DND-41 (cell line): ENCODE data around the gene RIPOR2.

Experiments
- ATAC-seq: fragments of 200-7000 bp; cut with Tn5 transposase; 3 replicates; pipeline ENCODE4 v1.9.1; 2021; ENCODE audit warnings: low read depth; ENCODE audit not compliant: insufficient read depth
- DNase-seq: peaks from one replicate; pipeline ENCODE4 v3.0.0-alpha.2; 2020
- H2AFZ ChIP-seq: 2 replicates; pipeline ENCODE4 v1.6.0; 2012; ENCODE audit warnings: low read depth, low read length
- H3K27ac ChIP-seq: 2 replicates; pipeline ENCODE4 v1.5.1; 2012; ENCODE audit warnings: low read length, inconsistent platforms
- H3K27me3 ChIP-seq: fragments of 200-600 bp; sonication (generic); 2 replicates; pipeline ENCODE4 v1.6.0; 2012; ENCODE audit warnings: low read length, mild to moderate bottlenecking, inconsistent platforms; ENCODE audit not compliant: insufficient read depth, poor library complexity
- H3K36me3 ChIP-seq: 2 replicates; pipeline ENCODE4 v1.5.1; 2012; ENCODE audit warnings: low read length, inconsistent platforms; ENCODE audit not compliant: insufficient read depth
- H3K4me1 ChIP-seq: 2 replicates; pipeline ENCODE4 v1.5.1; 2012; ENCODE audit warnings: mild to moderate bottlenecking, low read length; ENCODE audit not compliant: insufficient read depth
- H3K4me2 ChIP-seq: 2 replicates; pipeline ENCODE4 v1.6.0; 2012; ENCODE audit warnings: mild to moderate bottlenecking, moderate library complexity, low read length, inconsistent platforms; ENCODE audit not compliant: insufficient read depth
- H3K4me3 ChIP-seq, 2 experiments: fragments of 200-600 bp in 1 of 2; shearing (Covaris generic) in 1 of 2; 2 replicates each; pipeline ENCODE4 v1.5.1; 2012 to 2016; ENCODE audit warnings: inconsistent platforms in 2 of 2, low read length in 2 of 2, mild to moderate bottlenecking in 2 of 2, low read depth in 1 of 2, moderate library complexity in 1 of 2
- H3K79me2 ChIP-seq: 2 replicates; pipeline ENCODE4 v1.6.0; 2012; ENCODE audit warnings: low read length, inconsistent platforms; ENCODE audit not compliant: insufficient read depth
- H3K9ac ChIP-seq: 2 replicates; pipeline ENCODE4 v1.6.0; 2012; ENCODE audit warnings: low read depth, mild to moderate bottlenecking, inconsistent platforms, low read length, moderate library complexity
- H3K9me3 ChIP-seq: 2 replicates; pipeline ENCODE4 v1.5.1; 2012; ENCODE audit warnings: low read length, moderate library complexity, mild to moderate bottlenecking, inconsistent platforms; ENCODE audit not compliant: insufficient read depth, severe bottlenecking
- H4K20me1 ChIP-seq: 2 replicates; pipeline ENCODE4 v1.6.0; 2012; ENCODE audit warnings: low read length; ENCODE audit not compliant: insufficient read depth
- CTCF ChIP-seq: IDR thresholded peaks from 2 replicates; pipeline ENCODE4 v1.5.1; 2012; ENCODE audit warnings: borderline replicate concordance, low read length, moderate library complexity, mild to moderate bottlenecking; ENCODE audit not compliant: poor library complexity, severe bottlenecking; ENCODE audit errors: extremely low read depth
- EZH2 ChIP-seq: IDR thresholded peaks from 3 replicates; pipeline ENCODE4 v1.6.1; 2012; ENCODE audit warnings: borderline replicate concordance, low read depth, mild to moderate bottlenecking, moderate library complexity, low read length, inconsistent platforms; ENCODE audit not compliant: severe bottlenecking

Gene RIPOR2

DNA sequence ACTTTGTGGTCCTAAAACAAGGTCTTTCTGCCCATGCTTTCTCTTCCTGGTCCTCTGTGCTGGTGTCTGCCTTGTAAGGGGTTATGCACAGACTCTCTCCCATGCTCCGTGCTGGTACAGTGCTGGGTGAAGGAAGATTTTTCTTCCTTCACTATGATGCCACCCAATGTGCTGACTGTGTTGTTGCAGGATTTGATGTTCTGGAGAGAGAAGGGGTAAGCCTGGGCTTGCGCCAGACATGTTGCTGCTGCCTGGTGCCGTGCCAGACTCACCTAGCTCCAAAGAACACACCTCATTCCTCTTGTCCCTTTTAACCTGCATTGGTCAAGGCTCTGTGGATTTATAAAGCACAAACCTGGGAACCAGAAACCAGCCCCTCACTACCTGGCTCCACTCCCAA is 108.6 kb downstream of the RIPOR2 start:
- DNase-seq, result no peak
- H3K27ac ChIP-seq, result no peak overlapping the region
- H3K36me3 ChIP-seq, result peaks cover 36% of the 10 kb centered on the region
- no peaks in the 10 kb centered on the region for H4K20me1 ChIP-seq
- no peak for TF ChIP-seq CTCF
- no peak for TF ChIP-seq EZH2
- H3K79me2 ChIP-seq, result no peaks in the 10 kb centered on the region
- no peaks in the 10 kb centered on the region for H3K9me3 ChIP-seq
- H3K9ac ChIP-seq, result no peak overlapping the region
- no peak overlapping the region for H3K4me2 ChIP-seq
- H3K27me3 ChIP-seq, result no peaks in the 10 kb centered on the region
- ATAC-seq, result no peak
- no peaks in the 10 kb centered on the region for H3K4me1 ChIP-seq
- H2AFZ ChIP-seq, result no peak overlapping the region
- no peak overlapping the region for H3K4me3 ChIP-seq

DNA sequence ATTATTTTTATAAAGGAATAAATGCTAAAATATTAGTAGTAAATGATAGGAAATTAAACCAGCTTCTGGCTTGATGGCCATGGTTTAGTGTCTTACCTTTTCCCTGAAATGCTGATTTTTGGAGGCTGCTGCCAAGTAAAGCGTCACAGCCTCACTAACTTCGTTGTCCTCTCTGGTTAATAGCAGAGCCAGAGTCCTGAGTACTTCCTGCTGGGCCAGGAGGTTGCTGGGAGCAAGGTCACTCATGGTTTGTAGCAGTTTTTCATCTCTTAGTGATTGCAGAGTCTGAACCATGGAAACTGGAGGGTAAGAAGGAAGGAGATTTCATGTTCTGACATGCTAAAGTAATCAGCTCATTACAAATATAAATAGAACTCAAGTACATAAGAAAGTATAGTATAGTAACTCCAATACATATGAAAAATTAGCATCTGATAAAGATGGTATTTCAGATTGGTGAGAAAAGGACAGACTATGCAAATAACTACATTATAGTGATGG is 110.6 kb downstream of the RIPOR2 start:
- Histone ChIP-seq H3K36me3 (peaks cover 39% of the 10 kb centered on the region), H4K20me1 (no peaks in the 10 kb centered on the region), H3K4me2 (no peak overlapping the region), H3K9me3 (no peaks in the 10 kb centered on the region), H3K27me3 (no peaks in the 10 kb centered on the region), H3K79me2 (no peaks in the 10 kb centered on the region), H3K4me1 (no peaks in the 10 kb centered on the region), H3K4me3 (no peak overlapping the region), H2AFZ (no peak overlapping the region), H3K9ac (no peak overlapping the region), H3K27ac (no peak overlapping the region)
- TF ChIP-seq EZH2 (no peak), CTCF (no peak)
- DNase-seq (no peak), ATAC-seq (no peak)

- no peak overlapping the region for H3K27ac ChIP-seq
- no peak overlapping the region for H3K4me3 ChIP-seq
- H3K27me3 ChIP-seq, result no peaks in the 10 kb centered on the region
- no peaks in the 10 kb centered on the region for H3K4me1 ChIP-seq
- peaks cover 37% of the 10 kb centered on the region for H3K36me3 ChIP-seq
- DNase-seq, result no peak
- H3K79me2 ChIP-seq, result no peaks in the 10 kb centered on the region
- no peak for ATAC-seq
- H4K20me1 ChIP-seq, result no peaks in the 10 kb centered on the region
- no peak overlapping the region for H3K4me2 ChIP-seq
- no peak overlapping the region for H2AFZ ChIP-seq
- TF ChIP-seq EZH2, result no peak
- TF ChIP-seq CTCF, result no peak
- H3K9me3 ChIP-seq, result no peaks in the 10 kb centered on the region
- H3K9ac ChIP-seq, result no peak overlapping the region
Measured at GRCh38 chr6:24824142-24824938, 111.4 kb downstream of the RIPOR2 start.
